GM20000 (cell line): ENCODE measurements around the gene IFIT1B.
A peak's percentile ranks its signal among the peaks of the same experiment; 100 is the strongest.
"Not testable (repeated sequence)": the region's sequence is repeated elsewhere in the genome, so short reads cannot be mapped to it uniquely, and the experiment has no call there.

Source experiments
- DNase-seq: peaks from one replicate; pipeline ENCODE4 v3.0.0; 2012; ENCODE audit warnings: low spot score
- TF ChIP-seq, protein P1 (sequence below): IDR thresholded peaks from 2 replicates; pipeline ENCODE4 v1.5.1; 2012; ENCODE audit warnings: mild to moderate bottlenecking, control low read depth; ENCODE audit errors: extremely low read depth, missing control alignments

IFIT1B gene, protein sequence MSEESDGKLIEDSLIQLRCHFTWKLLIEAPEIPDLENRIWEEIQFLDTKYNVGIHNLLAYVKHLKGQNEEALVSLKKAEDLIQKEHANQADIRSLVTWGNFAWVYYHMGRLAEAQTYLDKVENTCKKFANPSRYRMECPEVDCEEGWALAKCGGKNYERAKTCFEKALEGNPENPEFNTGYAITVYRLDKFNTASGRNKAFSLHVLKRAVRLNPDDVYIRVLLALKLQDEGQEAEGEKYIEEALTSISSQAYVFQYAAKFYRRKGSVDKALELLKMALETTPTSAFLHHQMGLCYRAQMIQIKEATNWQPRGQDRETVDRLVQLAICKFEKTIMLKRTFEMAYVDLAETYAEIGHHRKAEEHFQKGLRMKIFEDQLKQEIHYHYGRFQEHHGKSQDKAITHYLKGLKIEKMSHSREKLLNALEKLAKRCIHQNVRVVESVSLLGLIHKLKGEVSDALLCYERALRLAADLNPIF

DNA sequence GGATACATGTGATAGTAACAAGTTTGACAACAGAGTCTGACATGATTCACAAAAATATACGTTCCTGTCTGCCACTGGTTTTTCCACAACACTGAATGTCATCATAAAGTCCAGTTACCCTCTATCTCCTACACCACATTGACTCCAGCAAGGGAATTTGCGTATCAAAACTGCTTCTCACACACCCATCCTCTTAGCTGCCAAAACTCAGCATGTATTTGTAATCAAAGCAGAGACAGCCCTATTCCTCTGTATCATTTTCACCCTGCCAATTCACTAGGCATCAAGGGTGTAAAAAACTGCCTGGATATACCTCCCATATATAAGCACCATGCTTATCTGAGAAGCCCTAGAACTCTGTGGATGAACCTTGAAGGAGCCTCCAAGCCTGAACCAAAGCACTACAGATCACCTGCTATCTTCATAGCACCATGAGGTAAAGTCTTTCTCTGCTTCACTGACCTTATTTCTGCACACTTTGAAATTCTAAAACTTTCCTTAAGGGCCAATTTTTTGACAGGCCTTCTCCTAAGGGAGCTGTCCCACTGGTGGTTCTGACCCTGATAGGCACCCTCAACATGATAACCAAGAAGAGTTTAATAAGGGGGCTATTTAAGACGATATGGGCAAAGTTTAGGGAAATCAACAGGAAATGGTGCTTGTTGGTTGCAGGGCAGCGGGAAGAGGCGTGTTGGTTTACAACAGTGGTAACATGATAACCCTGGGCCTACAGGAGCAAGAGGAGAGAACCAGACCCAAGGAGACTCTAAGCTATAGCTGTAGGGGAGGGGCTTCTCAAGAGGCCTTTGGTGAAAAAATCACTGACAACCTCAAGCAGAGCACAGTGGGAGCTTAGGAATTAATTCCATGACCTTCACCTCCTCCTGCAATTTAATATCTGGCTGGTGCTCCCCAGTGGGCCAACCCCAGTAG lies at the start of gene IFIT1B:
IFIT1B (plus strand) TSS at position 352 of the 933 bp plus-strand sequence; CDS start at position 432, 80 bp downstream.
- no peak for DNase-seq
- TF ChIP-seq, protein P1, sequence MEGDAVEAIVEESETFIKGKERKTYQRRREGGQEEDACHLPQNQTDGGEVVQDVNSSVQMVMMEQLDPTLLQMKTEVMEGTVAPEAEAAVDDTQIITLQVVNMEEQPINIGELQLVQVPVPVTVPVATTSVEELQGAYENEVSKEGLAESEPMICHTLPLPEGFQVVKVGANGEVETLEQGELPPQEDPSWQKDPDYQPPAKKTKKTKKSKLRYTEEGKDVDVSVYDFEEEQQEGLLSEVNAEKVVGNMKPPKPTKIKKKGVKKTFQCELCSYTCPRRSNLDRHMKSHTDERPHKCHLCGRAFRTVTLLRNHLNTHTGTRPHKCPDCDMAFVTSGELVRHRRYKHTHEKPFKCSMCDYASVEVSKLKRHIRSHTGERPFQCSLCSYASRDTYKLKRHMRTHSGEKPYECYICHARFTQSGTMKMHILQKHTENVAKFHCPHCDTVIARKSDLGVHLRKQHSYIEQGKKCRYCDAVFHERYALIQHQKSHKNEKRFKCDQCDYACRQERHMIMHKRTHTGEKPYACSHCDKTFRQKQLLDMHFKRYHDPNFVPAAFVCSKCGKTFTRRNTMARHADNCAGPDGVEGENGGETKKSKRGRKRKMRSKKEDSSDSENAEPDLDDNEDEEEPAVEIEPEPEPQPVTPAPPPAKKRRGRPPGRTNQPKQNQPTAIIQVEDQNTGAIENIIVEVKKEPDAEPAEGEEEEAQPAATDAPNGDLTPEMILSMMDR, result no peak

DNA sequence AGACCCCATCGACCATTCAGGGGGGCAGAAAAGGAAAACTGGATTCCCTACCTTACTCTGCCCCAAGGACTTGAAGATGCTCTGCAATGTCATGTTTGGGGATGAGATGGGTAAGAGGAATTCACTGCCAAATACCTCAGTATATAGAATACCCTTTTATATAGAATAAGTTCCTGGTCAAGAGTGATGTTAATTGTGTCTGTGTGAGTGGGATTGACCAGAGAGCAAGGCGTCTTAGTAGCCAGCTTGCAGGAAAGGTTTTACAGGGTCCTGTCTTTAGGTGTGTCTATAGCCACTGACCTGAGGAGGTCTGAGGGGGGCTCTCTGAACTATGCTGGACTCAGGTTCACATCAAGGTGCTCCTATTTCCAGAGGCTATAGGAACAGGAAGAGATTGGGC lies 48.7 kb upstream of the IFIT1B start:
- TF ChIP-seq, protein P1, result no peak
- DNase-seq, result no peak

DNA sequence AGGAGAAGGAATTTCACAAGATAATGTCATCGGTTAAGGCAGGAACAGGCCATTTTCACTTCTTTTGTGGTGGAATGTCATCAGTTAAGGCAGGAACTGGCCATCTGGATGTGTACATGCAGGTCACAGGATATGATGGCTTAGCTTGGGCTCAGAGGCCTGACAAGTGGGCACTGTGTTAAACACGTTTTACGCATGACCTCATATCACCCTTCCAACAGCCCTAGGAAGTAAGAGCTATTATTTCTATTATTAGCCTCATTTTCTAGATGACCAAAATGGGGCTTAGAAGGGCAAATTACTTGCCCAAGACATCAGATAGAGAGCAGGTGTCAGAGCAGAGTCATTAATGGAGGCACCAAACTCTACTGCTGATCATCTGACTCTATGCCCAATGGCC lies 47.8 kb upstream of the IFIT1B start:
- DNase-seq, result not testable (repeated sequence)

DNA sequence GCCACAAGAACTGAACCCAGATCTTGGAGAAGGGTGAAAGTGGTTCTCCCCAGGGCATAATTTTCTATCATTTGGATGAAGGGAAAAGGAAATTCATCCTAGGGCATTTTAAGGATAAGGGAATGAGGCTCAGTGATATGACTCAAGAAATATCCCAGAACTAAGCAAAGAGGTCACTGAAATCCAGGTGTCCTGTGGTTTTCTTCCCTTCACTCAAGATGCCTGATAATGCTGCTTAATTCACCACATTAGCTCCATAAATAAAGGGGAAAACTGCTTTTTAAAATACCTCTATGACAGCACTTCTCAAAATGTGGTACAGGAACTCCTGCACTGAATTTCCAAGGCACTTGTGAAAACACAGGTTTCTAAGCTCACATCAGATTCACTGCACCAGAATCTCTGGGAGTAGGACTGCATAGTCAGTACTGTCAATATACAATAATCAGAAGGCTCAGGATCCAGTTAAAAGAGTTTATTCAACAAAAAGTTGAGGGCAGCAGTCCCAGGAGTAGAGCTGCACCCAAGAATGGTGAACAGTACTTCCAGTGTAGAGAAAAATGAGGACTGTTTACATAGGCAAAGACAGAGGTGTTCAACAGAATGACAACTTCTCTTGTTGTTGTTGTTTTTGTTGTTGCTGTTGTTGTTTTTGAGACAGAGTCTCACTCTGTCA lies 47.2 kb upstream of the IFIT1B start:
- TF ChIP-seq, protein P1, result no peak
- no peak for DNase-seq

DNA sequence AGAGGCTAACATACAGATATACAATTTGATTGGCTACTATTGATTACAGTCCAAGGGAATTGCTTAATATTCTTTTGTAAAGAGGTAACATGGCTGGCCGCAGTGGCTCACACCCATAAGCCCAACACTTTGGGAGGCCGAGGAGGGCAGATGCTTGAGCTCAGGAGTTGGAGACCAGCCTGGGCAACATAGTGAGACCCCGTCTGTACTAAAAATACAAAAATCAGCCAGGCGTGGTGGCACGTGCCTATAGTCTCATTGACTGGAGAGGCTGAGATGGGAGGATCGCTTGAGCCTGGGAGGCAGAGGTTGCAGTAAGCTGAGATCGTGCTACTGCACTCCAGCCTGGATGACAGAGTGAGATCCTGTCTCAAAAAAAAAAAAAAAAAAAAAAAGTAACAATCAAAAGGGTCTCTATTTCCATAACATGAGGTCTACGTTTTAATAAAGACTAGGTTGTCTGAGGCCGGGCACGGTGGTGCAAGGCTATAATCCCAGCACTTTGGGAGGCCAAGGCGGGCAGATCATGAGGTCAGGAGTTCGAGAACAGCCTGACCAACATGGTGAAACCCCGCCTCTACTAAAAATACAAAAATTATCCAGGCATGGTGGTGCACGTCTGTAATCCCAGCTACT lies 46.3 kb upstream of the IFIT1B start:
- DNase-seq, result not testable (repeated sequence)

DNA sequence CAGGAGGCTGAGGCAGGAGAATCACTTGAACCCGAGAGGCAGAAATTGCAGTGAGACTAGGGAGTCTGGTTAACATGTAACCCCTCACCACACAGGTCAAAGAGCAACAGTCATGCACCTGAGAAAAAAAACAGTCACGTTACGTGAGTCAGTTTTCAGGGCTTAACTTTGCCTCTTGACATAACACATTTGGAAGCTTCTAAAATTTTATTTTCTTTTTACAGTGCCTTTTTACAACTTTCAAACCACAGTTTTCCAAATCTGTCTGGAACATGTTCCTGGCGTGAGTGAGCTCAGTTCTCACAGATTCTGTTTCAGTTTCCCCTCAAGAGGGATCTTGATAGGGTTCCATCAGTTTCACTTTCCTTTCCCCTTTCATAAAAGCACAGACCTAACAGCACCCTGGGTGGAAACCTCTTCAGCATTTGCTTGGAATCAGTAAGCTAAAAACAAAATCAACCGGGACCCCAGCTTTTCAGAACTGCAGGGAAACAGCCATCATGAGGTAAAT lies 45.7 kb upstream of the IFIT1B start:
- TF ChIP-seq, protein P1, result no peak
- DNase-seq, result peak; percentile 65

DNA sequence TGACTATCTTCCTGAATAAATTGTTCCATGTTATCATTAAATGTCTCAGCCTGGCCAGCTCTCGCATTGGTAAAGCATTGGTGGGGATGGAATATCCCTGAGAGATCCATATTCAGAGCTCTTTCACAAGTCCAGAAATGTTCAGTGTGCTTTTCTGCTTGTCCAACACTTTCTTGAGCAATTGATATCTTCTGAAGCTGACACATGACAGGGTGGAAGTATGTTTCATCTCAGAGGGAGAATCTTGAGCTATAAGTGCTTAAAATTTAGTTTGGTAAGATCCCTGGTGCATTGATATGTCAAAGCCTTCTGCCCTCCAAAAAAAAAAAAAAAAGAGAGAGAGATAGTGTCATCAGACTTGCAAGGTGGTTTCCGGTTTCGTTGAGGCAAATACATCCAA lies 42.6 kb upstream of the IFIT1B start:
- TF ChIP-seq, protein P1, result no peak
- DNase-seq, result no peak

DNA sequence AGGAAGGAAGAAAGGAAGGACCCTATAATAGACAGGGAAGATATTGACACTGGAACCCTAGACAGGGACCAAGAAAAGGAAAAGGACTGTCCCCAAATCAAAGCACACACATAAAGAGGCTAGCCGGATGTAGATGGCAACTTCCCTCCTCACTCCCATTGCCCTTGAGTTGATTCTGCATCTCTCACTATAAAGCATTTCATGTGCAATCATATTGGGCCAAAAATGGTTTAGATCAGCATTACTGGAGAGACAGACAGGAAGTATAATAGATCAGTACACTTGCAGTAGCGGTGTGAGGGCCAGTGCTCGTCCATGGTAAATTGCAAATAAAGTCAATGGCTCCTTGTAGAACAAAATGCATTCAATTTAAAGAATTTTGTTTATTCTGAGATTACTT lies 41.6 kb upstream of the IFIT1B start:
- DNase-seq, result no peak
- TF ChIP-seq, protein P1, result no peak
